Measurements from ENCODE around the gene CARMIL3. TPM values are rescaled to one million over a fixed set of nuclear protein-coding genes. Genes with fewer than 3 reads are reported as not detected.

The CARMIL3 gene
- total and polyA plus RNA-seq, 2 of the 4 experiments (the other 2 are of a cell fraction): under 0.01 TPM; not detected in 1

- peak within 1 kb of the TSS; percentile 72 for H2AK5ac ChIP-seq (ENCODE audit: low read depth, low read length)
- ChIA-PET CTCF (interaction anchor here (0.5 to 1.8 kb wide), 5 partner anchors 9 to 1213 kb away, joined by 3 to 7 read pairs (median 3); partner anchors contain the start of gene IRF9), POLR2A (ENCODE audit: unreplicated experiment) (interaction anchor here (1.0 to 1.8 kb wide), 2 partner anchors 21 to 32 kb away, joined by 6 to 7 read pairs; partner anchors contain the start of genes PSME1 and PSME2)
- peak within 1 kb of the TSS; percentile 94 to 99 for H4K8ac ChIP-seq (ENCODE audit: low read depth in 2 of 2, low read length in 2 of 2)
- H3K14ac ChIP-seq (replicated peaks; ENCODE audit: low read depth, low read length): peak within 1 kb of the TSS; percentile 78
- peak within 1 kb of the TSS; percentile 70 for H3K18ac ChIP-seq (ENCODE audit: low read depth, low read length)
- H3K56ac ChIP-seq (ENCODE audit: extremely low read depth, insufficient read depth, low read length): peak within 1 kb of the TSS; percentile 94
- peaks cover 8% of the 10 kb centered on the region; the same call in 1 of the 2 replicates for H3K9me1 ChIP-seq (ENCODE audit: insufficient read depth, low read length)
- H3K79me1 ChIP-seq (ENCODE audit: low read depth in 1 of 2, low read length in 2 of 2): peaks cover 10 to 16% of the 10 kb centered on the region in 2 experiments; a peak in 2 of 4 replicates
- H3K36me3 ChIP-seq (ENCODE audit: control insufficient read depth, insufficient read depth, low read length): peaks cover 15% of the 10 kb centered on the region
- H3K4ac ChIP-seq (ENCODE audit: low read depth, low read length): peak within 1 kb of the TSS; percentile 97
- dilution Hi-C loops (cut with HindIII; ENCODE audit: low sequenced_read_pairs, unreplicated experiment): no loop called here
- H4K91ac ChIP-seq (ENCODE audit: insufficient read depth, low read depth, low read length): peak within 1 kb of the TSS; percentile 98
- H2AK9ac ChIP-seq (replicated peaks; ENCODE audit: low read depth, low read length, poor library complexity): peak within 1 kb of the TSS; percentile 99
- H3K27me3 ChIP-seq (ENCODE audit: control insufficient read depth, insufficient read depth, low read length): no peaks in the 10 kb centered on the region
- peak within 1 kb of the TSS; percentile 89 for H3K4me2 ChIP-seq (ENCODE audit: low read depth, low read length)
- BruUV-seq (replicated peaks): no TSS peak
- DNase-seq (peak; percentile 100), ATAC-seq (ENCODE audit: low read depth) (peak; percentile 90)
- peak within 1 kb of the TSS; percentile 95 for H3K23ac ChIP-seq (ENCODE audit: low read depth, low read length)
- peak within 1 kb of the TSS; percentile 81 for H4K5ac ChIP-seq (ENCODE audit: low read depth, low read length)
- peak within 1 kb of the TSS; percentile 74 for H3K4me3 ChIP-seq (ENCODE audit: insufficient read depth, low read depth, low read length)
- H4K20me1 ChIP-seq (ENCODE audit: insufficient read depth, low read length): no peaks in the 10 kb centered on the region
- intact Hi-C loops (cut with micrococcal nuclease): loop anchor here (1.0 to 2.0 kb wide), 2 partner anchors 26 to 47 kb away; partner anchors contain the start of genes EMC9 and IRF9
- WGBS, 2 experiments (ENCODE audit: extremely low coverage in 2 of 2, insufficient read length in 1 of 2): 0% methylated on average over 25 of the region's 65 CpGs; no CpG with 5 or more reads in 1 of the 2 experiments
- peak within 1 kb of the TSS; percentile 91 for H3K27ac ChIP-seq (ENCODE audit: insufficient read depth, low read length)
- peak within 1 kb of the TSS; percentile 33; the same call in 1 of the 3 replicates for H2BK15ac ChIP-seq (ENCODE audit: low read depth, low read length)
- H3K9me3 ChIP-seq (ENCODE audit: control insufficient read depth, insufficient read depth, low read length): no peaks in the 10 kb centered on the region
- in situ Hi-C loops (cut with MboI; ENCODE audit: low sequenced_read_pairs): no loop called here
- peaks cover 3% of the 10 kb centered on the region; the same call in 1 of the 2 replicates for H3K4me1 ChIP-seq (ENCODE audit: control insufficient read depth, insufficient read depth, low read length)
- H2BK120ac ChIP-seq (ENCODE audit: low read depth, low read length): peak within 1 kb of the TSS; percentile 90
- peak within 1 kb of the TSS; percentile 50 for H2BK20ac ChIP-seq (ENCODE audit: low read depth, low read length)
- peak within 1 kb of the TSS; percentile 97 for H2BK5ac ChIP-seq (ENCODE audit: low read depth, low read length, poor library complexity, severe bottlenecking)
- H3K9ac ChIP-seq (ENCODE audit: low read depth, low read length): peak within 1 kb of the TSS; percentile 76
- H2AFZ ChIP-seq (replicated peaks; ENCODE audit: low read length, poor library complexity): peak within 1 kb of the TSS; percentile 99
- TF ChIP-seq, protein P1, sequence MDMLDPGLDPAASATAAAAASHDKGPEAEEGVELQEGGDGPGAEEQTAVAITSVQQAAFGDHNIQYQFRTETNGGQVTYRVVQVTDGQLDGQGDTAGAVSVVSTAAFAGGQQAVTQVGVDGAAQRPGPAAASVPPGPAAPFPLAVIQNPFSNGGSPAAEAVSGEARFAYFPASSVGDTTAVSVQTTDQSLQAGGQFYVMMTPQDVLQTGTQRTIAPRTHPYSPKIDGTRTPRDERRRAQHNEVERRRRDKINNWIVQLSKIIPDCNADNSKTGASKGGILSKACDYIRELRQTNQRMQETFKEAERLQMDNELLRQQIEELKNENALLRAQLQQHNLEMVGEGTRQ (IDR thresholded peaks at IDR 0.05; ENCODE audit: low read depth, low read length): peak; percentile 96
- TF ChIP-seq CHD1 (IDR thresholded peaks at IDR 0.05; ENCODE audit: low read depth, low read length) (no peak), SMC3 (IDR thresholded peaks at IDR 0.05; ENCODE audit: low read depth, low read length) (no peak), MXI1 (IDR thresholded peaks at IDR 0.05; ENCODE audit: borderline replicate concordance, low read depth, low read length) (peak; percentile 92), MAZ (IDR thresholded peaks at IDR 0.05; ENCODE audit: borderline replicate concordance, low read depth, low read length) (peak; percentile 82; the same call in 1 of the 2 replicates), MAFK (IDR thresholded peaks at IDR 0.05; ENCODE audit: low read depth, low read length) (0 out of 2 replicates have a peak, but pooled peaks have one; percentile 25), FOS (IDR thresholded peaks at IDR 0.05; ENCODE audit: low read depth, low read length) (peak; percentile 84; the same call in 1 of the 2 replicates), BHLHE40 (IDR thresholded peaks at IDR 0.05; ENCODE audit: low read depth, low read length) (peak; percentile 73), POLR2A (IDR thresholded peaks at IDR 0.05; ENCODE audit: low read depth, low read length) (peak; percentile 30; the same call in 1 of the 2 replicates), RFX5 (IDR thresholded peaks at IDR 0.05; ENCODE audit: low read depth, low read length) (peak; percentile 4; the same call in 1 of the 2 replicates), NFE2L2 (IDR thresholded peaks at IDR 0.05; ENCODE audit: low read depth, low read length) (no peak), CEBPB (IDR thresholded peaks at IDR 0.05; ENCODE audit: low read depth, low read length) (peak; percentile 81)
- TF ChIP-seq, protein P2, sequence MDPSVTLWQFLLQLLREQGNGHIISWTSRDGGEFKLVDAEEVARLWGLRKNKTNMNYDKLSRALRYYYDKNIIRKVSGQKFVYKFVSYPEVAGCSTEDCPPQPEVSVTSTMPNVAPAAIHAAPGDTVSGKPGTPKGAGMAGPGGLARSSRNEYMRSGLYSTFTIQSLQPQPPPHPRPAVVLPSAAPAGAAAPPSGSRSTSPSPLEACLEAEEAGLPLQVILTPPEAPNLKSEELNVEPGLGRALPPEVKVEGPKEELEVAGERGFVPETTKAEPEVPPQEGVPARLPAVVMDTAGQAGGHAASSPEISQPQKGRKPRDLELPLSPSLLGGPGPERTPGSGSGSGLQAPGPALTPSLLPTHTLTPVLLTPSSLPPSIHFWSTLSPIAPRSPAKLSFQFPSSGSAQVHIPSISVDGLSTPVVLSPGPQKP (IDR thresholded peaks at IDR 0.05; ENCODE audit: borderline replicate concordance, low read depth, low read length): no peak
These were observed 63.0 kb downstream of the CARMIL3 start, which contains the start of the genes DCAF11 and NRL for GRCh38 chr14:24114532-24115421. Gene DCAF11, plus strand, starts transcription at chr14:24114777. Its CDS starts 818 bp downstream, at chr14:24115595. Gene NRL, minus strand, starts transcription at chr14:24114949. Its CDS starts 32,101 bp downstream, at chr14:24082848.

Measured in IMR-90 (cell line).